Activated T-cell treated with anti-CD3 and anti-CD28 coated beads, Interleukin-2, amount 50 U/mL, for 48 hours (primary cell): Measurements from ENCODE around the gene CDK11B.
A peak's percentile ranks its signal among the peaks of the same experiment; 100 is the strongest.
"Not testable (repeated sequence)": the region's sequence is repeated elsewhere in the genome, so short reads cannot be mapped to it uniquely, and the experiment has no call there.

Source experiments
- DNase-seq, 2 experiments: peaks; one replicate each; pipeline ENCODE4 v3.0.0-alpha.2; 2020

CDK11B gene

GRCh38 chr1:1647567-1648241, 11.1 kb downstream of the CDK11B start:
- not testable (repeated sequence) for DNase-seq

DNA sequence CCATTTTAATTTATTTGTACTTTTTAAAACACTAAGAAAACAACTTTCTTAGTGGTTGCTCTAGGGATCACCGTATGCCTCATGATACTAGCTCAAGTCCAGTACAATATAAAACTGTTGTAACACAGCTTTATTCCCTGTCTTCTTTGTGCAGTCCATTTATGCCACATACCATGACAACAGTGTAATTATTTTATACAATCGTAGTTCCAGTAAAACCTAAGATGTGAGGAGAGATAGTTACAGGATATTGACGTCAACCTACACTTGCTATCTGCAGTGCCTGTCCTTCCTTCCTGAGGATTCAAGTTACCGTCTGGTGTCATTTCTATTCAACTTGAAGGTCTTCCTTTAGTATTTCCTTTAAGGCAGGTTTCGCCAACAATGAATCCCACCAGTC, 12.5 kb downstream of the CDK11B start:
- not testable (repeated sequence) for DNase-seq

DNA sequence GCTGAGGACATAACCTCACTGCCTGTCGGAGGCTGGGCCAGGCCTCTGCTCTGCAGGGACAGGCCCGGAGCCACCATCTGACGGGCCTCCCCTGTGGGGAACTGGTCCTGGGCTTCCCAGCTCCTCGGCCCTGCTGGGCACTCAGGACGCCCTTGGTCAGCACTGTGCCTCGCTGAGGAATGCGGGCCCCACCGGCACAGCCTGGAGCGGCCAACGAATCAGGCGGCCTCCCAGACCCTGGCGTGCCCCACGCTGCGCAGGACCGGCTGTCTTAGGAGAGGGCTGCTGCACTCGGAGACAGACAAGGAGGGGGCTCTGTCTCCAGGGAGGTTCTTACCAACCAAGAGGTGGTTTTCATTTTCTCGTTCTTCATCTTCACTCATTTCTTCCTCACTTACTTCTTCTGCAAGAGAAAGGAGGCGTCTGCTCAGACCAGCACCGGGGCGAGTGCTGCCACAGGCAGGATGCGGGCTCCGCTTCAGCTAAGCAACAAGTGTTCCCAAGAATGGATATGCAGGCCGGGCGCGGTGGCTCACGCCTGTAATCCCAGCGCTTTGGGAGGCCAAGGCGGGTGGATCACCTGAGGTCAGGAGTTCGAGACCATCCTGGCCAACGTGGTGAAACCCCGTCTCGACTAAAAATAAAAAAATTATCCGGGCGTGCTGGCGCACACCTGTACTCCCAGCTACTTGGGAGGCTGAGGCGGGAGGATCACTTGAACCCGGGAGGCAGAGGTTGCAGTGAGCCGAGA, 17.9 kb downstream of the CDK11B start:
- not testable (repeated sequence) for DNase-seq

- DNase-seq: not testable (repeated sequence)
Measured at GRCh38 chr1:1640081-1640480, 18.7 kb downstream of the CDK11B start.

- not testable (repeated sequence) for DNase-seq
Measured at GRCh38 chr1:1639368-1639767, 19.4 kb downstream of the CDK11B start.

DNA sequence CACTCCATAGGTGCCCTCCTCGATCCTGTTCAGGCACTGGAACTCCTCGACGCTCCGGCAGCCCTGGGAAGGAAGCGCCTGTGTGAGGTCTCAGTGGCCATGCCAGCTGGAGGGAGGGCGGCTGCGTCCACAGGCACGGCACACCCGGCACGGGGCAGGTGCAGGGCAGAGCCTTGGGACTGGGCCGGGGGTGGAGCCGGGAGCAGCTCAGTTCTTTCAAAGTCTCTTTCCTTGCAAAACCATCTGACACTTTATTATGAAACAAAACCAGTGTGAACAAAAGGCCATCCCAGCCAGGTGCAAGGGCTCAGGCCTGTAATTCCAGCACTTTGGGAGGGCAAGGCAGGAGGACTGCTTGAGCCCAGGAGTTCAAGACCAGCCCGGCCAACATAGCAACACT, 20.3 kb downstream of the CDK11B start:
- not testable (repeated sequence) for DNase-seq

DNA sequence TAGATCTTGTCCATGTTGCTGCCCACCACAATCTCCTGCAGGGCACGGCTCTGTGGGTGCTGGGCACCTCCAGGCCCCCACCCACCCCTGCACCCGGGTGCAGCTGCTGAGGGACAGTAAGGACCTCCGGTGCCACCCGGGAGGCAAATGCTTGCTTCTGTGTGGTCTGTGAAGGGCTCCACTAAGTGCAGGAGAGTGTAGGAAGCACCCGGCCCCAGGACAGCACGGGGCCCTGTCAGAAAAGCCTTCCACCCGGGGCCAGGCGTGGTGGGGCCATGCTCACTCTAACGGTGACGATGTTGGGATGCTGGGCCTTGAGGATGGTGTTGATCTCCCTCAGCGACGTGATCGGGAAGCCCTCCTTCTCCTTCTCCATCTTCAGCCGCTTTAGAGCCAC, 21.3 kb downstream of the CDK11B start:
- not testable (repeated sequence) for DNase-seq

DNA sequence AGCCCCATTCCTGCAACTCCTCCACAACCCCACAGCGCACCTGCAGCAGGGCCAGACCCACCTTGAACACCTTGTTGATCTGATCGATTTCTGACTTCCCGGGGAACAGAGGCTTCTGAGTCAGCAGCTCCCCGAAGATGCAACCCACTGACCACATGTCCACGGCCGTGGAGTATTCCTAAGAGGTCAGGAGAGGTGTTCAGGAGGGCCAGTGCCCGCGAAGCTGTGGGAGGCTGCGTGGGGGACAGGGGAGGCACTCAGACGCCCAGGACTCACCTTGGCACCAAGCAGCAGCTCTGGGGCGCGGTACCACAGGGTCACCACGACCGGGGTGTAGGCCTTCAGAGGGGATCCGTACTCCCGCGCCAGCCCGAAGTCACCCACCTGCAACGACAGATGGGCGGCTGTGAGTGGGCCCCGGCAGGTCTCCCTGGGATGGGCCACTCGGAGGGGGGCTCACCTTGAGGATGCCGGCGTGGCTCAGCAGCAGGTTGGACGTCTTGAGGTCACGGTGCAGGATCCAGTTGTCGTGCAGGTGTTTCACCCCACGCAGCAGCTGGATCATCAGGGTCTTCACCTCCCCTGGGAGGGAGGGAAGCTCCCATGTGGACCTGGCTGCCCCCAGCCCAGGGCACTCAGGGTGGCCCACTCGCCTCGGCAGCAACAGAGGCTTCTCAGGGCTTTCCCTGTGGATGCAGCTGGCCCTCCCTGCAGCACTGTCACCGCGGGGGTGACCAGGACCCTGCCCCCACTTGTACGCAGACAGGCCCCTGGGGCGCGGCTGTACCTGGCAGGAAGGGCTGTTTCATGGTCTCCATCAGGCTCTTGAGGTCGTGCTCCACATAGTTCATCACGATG, 22.0 kb downstream of the CDK11B start:
- not testable (repeated sequence) for DNase-seq

DNA sequence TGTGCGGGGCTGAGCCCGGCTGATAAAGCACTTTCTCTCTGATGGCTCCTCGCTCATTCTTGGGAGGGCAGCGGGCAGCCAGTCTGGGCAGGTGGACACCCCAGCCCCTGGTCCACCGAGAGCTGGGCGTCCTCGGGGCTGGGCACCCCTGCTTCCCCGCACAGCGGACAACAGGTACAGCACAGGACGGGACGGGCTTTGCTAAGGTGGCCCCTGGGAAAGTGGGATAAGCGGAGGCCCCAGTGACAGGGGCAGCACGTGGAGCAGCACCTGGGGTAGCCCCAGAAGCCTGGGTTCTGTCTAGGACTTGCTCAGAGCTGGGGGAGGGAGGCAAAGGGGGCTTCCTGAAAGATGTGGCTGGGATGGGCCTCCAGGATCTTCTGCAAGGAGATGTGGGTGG, 24.2 kb downstream of the CDK11B start:
- DNase-seq: peak in 1 of 2 experiments; percentile 24

DNA sequence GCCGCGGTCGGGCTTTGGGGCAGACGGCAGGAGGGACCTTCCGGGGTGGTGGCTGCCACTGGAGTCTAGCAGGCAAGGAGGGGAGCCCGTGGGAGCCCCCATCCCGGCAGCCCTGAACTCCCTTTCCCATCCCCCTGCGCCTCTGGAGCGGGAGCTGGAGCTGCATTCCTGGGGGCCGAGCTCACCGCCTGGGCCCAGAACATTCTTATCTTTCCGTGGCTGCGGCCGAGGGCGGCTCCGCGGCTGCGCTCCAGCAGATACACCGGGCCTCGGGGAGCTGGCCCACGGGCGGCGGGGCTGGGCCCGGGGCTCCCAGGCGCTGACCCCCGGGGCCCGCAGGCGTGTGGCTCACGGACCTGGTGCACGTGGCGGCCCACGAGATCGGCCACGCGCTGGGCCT, 25.4 kb downstream of the CDK11B start:
- DNase-seq: not testable (repeated sequence)

DNA sequence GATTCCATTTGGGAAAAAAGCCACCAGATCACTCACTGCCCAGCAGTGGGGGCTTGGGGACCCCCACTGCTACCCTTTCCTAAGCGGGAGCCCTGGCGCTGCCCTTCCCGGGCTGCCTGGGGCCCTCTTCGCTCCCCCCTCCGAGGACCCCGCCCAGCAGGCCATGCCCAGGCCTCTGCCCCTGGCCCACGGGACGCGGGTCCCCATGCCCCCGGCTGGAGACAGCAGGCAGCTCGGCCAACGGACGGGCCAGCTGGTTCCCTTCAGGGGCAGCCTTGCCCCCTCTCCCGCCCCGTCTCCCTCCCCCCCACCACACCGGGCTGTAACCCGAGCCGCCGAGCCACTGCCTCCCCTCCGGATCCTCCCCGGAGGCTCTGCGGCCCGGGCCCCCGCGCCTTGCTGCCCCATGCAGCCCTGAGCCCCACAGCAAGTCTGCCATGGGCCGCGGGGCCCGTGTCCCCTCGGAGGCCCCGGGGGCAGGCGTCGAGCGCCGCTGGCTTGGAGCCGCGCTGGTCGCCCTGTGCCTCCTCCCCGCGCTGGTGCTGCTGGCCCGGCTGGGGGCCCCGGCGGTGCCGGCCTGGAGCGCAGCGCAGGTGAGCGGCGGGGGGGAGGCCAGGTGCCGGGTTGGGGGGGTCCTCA, 26.9 kb downstream of the CDK11B start, which contains the start of gene MMP23B:
Gene MMP23B, plus strand, starts transcription at position 392 of the 639 bp plus-strand sequence. Its CDS starts 46 bp downstream, at position 438.
- DNase-seq: peak in 1 of 2 experiments; percentile 42

- DNase-seq: peak in 1 of 2 experiments; percentile 35
Measured at GRCh38 chr1:1630965-1631781, 27.6 kb downstream of the CDK11B start.

- DNase-seq: peak; percentile 88 to 93
Measured at GRCh38 chr1:1630191-1630964, 28.4 kb downstream of the CDK11B start.

DNA sequence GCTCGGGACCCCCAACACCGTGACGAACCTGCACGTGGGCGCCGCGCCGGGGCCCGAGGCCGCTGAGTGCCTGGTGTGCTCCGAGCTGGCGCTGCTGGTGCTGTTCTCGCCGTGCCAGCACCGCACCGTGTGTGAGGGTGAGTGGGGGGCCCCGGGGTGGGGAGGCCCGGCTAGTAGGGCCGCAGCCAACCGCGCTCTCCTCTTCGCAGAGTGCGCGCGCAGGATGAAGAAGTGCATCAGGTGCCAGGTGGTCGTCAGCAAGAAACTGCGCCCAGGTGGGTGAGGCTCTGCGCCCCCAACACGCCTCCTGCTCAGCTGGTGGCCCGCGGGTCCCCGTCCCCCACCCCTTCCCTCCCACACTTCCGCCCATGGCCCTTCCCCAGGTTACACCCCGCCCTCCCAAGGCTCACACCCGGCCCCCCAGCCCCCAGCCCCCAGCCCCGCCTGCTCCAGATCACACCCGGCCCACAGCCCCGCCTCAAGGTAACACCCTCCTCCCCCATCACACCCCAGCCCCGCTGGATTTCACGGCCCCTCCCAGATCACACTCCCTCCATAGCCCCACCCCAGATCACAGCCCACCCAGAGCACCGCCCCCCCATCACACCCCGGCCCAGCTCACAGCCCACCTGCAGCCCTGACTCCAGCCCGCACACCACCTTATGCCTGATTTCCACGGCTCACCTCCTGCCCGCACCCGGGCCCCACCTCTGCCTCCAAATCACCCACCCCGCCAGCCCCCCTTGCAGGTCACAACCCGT, 29.2 kb downstream of the CDK11B start:
- DNase-seq: peak; percentile 59 to 66

GRCh38 chr1:1628754-1629429, 29.9 kb downstream of the CDK11B start:
- peak; percentile 68 to 70 for DNase-seq

DNA sequence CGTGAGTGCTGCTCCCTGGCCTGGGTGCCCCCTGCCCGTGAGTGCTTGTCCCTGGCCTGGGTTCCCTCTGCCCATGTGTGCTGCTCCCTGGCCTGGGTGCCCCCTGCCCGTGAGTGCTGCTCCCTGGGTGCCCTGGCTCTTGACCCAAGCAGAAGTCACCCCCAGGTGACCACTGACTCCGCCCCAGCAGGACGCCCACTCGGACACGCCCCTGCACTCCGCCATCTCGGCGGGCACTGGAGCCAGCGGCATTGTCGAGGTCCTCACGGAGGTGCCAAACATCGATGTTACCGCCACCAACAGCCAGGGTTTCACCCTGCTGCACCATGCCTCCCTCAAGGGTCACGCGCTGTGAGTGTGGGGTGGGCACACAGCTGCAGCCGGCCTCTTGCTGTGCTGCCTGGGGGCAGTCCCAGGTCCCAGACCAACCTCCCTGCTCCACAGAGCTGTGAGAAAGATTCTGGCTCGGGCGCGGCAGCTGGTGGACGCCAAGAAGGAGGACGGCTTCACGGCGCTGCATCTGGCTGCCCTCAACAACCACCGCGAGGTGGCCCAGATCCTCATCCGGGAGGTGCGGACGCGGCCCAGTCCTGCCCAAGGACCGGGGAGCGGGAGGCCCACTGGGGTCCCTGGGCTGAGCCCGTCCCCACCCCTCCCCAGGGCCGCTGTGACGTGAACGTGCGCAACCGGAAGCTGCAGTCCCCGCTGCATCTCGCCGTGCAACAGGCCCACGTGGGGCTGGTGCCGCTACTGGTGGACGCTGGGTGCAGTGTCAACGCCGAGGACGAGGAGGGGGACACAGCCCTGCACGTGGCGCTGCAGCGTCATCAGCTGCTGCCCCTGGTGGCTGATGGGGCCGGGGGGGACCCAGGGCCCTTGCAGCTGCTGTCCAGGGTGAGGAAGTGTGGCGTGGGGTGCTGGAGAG, 30.7 kb downstream of the CDK11B start:
- DNase-seq: peak in 1 of 2 experiments; percentile 18

- DNase-seq: no peak
Measured at GRCh38 chr1:1627261-1627828, 31.5 kb downstream of the CDK11B start.
